Ascending aorta (tissue), 2 donors: ENCODE results near the gene ABCB11. TPM values are rescaled to one million over a fixed set of nuclear protein-coding genes. Genes with fewer than 3 reads are reported as not detected.
A peak's percentile ranks its signal among the peaks of the same experiment; 100 is the strongest.

ENCODE experiments used
- DNase-seq, 2 donors: peaks; one replicate each; pipeline ENCODE4 v3.0.0-alpha.2; 2019; ENCODE audit warnings: low spot score in 2 of 2
- H3K27ac ChIP-seq, 2 donors: fragments of 200-600 bp; sonication (generic); one replicate each; pipeline ENCODE4 v1.5.1; 2016 to 2017; ENCODE audit warnings: mild to moderate bottlenecking in 1 of 2
- H3K27me3 ChIP-seq: fragments of 200-600 bp; sonication (generic); one replicate; pipeline ENCODE4 v1.5.1; 2017
- H3K36me3 ChIP-seq, 2 donors: fragments of 200-600 bp; sonication (generic); one replicate each; pipeline ENCODE4 v1.5.1; 2016
- H3K4me1 ChIP-seq, 2 donors: fragments of 200-600 bp; sonication (generic); one replicate each; pipeline ENCODE4 v1.5.1; 2016 to 2017; ENCODE audit warnings: mild to moderate bottlenecking in 1 of 2
- H3K4me3 ChIP-seq, 2 donors: fragments of 200-600 bp; sonication (generic); one replicate each; pipeline ENCODE4 v1.5.1; 2016 to 2017; ENCODE audit warnings: mild to moderate bottlenecking in 1 of 2
- H3K9me3 ChIP-seq, 2 donors: fragments of 200-600 bp; sonication (generic); one replicate each; pipeline ENCODE4 v1.5.1; 2016
- CTCF ChIP-seq, 3 experiments: fragments of 200-600 bp in 2 of 3; fragments of 450-650 bp in 1 of 3; sonication (generic) in 2 of 3; IDR thresholded peaks; one replicate each; pipeline ENCODE4 v1.5.1; 2016 to 2019; ENCODE audit warnings: antibody characterized with exemption in 3 of 3, mild to moderate bottlenecking in 1 of 3, moderate library complexity in 1 of 3
- intact Hi-C: fragments of 100-400 bp; cut with DNase I; formaldehyde crosslinking; loops from one replicate; pipeline ENCODE4 v1.15.1; 2023
- total RNA-seq: library from RNA; depleted of rRNA; stranded (reverse); fragments of >200 nt; gene quantifications from one replicate; pipeline ENCODE4 v1.1.0, GENCODE V29; 2016

Gene ABCB11
- total RNA-seq, 1 donor from 2014 or later = not detected

DNA sequence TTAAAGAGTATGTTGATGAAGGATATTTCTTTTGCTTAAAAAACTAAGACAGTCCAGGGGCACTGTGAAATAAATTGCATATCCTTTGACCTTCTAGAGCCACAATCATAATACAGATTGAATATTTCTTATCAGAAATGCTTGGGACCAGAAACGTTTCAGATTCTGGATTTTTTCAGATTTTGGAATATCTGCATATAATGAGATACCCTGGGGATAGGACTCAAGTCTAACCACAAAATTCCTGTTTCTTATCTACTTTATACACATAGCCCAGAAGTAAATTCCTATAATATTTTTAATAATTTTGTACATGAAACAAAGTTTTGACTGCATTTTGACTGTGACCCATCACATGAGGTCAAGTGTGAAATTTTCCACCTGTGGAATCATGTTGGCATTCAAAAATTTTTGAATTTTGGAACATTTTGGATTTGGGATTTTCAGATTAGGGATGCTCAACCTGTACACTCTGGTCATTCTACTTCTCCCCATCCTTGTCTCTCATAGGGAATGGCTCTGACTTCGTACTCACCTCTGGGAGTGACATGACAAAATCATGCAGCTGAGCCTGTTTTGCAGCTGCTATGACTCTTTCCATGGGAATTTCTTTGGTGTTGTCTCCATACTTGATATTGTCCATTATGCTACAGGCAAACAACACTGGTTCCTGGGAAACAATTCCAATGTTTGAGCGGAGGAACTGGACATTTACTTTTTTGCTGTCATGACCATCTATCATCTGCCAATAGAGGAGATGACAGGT is 104.3 kb downstream of the ABCB11 start:
- no peaks in the 10 kb centered on the region for H3K9me3 ChIP-seq
- H3K36me3 ChIP-seq = no peaks in the 10 kb centered on the region
- no peak for DNase-seq
- no peaks in the 10 kb centered on the region for H3K4me1 ChIP-seq
- intact Hi-C loops = no loop called here
- no peak for TF ChIP-seq CTCF (IDR thresholded peaks at IDR 0.05)
- no peak overlapping the region for H3K4me3 ChIP-seq
- no peak overlapping the region for H3K27ac ChIP-seq
- no peaks in the 10 kb centered on the region for H3K27me3 ChIP-seq

DNA sequence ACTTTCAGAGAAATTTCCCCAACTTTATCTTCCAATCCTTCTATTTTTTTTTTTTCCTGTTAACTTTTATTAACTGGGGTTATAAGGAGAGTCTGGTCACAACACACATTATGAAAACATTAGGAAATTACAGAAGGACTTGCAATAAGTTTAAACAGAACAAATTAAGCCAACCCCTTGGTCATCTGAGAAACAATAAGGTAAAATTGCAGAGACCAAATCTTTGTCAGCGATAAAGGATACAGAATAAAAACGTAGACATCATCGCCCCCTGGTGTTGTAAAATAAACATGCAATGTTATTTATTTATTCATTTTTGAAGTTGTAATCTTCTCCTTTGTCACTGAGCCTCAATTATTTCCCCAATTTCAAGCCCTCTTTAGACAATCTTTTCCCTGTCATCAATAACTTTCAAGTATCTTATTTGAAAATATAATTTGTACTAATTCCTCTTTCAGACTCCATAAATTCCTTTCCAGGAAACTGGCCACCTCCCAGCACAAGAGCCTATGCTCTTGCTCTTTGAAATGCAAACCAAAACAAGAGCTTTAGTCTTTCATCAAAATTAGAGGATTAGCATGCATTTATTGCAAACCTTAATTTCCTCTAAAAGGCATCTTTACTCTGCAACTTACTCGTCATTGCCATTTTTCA is 110.5 kb downstream of the ABCB11 start:
- Histone ChIP-seq H3K36me3 (no peaks in the 10 kb centered on the region), H3K9me3 (no peaks in the 10 kb centered on the region), H3K27me3 (no peaks in the 10 kb centered on the region), H3K4me3 (no peak overlapping the region), H3K4me1 (no peaks in the 10 kb centered on the region), H3K27ac (no peak overlapping the region)
- TF ChIP-seq CTCF (IDR thresholded peaks at IDR 0.05) = peak; percentile 22 to 33 (median 28)
- no peak for DNase-seq
- intact Hi-C loops = no loop called here

- no peak overlapping the region for H3K4me3 ChIP-seq
- no peaks in the 10 kb centered on the region for H3K9me3 ChIP-seq
- H3K27ac ChIP-seq = no peak overlapping the region
- H3K36me3 ChIP-seq = no peaks in the 10 kb centered on the region
- H3K4me1 ChIP-seq = no peaks in the 10 kb centered on the region
- no peaks in the 10 kb centered on the region for H3K27me3 ChIP-seq
- DNase-seq = no peak
- TF ChIP-seq CTCF (IDR thresholded peaks at IDR 0.05) = no peak
- intact Hi-C loops = loop anchor here (10.0 kb wide), 1 partner anchor 572 kb away; no protein-coding TSS in a partner anchor
Measured at GRCh38 chr2:168916331-168916675, 114.8 kb downstream of the ABCB11 start.

- no peak for DNase-seq
- H3K9me3 ChIP-seq = no peaks in the 10 kb centered on the region
- TF ChIP-seq CTCF (IDR thresholded peaks at IDR 0.05) = no peak
- no peak overlapping the region for H3K4me3 ChIP-seq
- no peak overlapping the region for H3K27ac ChIP-seq
- no peaks in the 10 kb centered on the region for H3K36me3 ChIP-seq
- H3K27me3 ChIP-seq = no peaks in the 10 kb centered on the region
- H3K4me1 ChIP-seq = no peaks in the 10 kb centered on the region
- intact Hi-C loops = loop anchor here (10.0 kb wide), 1 partner anchor 571 kb away; no protein-coding TSS in a partner anchor
Measured at GRCh38 chr2:168915441-168916330, 115.4 kb downstream of the ABCB11 start.

GRCh38 chr2:168913495-168913894 is 117.6 kb downstream of the ABCB11 start:
- intact Hi-C loops = loop anchor here (10.0 kb wide), 1 partner anchor 569 kb away; no protein-coding TSS in a partner anchor
- Histone ChIP-seq H3K4me3 (no peak overlapping the region), H3K36me3 (no peaks in the 10 kb centered on the region), H3K27me3 (no peaks in the 10 kb centered on the region), H3K27ac (no peak overlapping the region), H3K4me1 (no peaks in the 10 kb centered on the region), H3K9me3 (no peaks in the 10 kb centered on the region)
- no peak for DNase-seq
- TF ChIP-seq CTCF (IDR thresholded peaks at IDR 0.05) = no peak
